Left kidney (tissue), 2 donors: ENCODE data around the gene DLX1. TPM values are rescaled to one million over a fixed set of nuclear protein-coding genes. Genes with fewer than 3 reads are reported as not detected.
"Not testable (repeated sequence)": the region's sequence is repeated elsewhere in the genome, so short reads cannot be mapped to it uniquely, and the experiment has no call there.

Source experiments
- DNase-seq: peaks from one replicate; pipeline ENCODE4 v3.0.0-alpha.2; 2013
- polyA plus RNA-seq: library from polyadenylated mRNA; unstranded; fragments of 120-200 nt; gene quantifications from one replicate; pipeline ENCODE4 v1.2.1, GENCODE V29; 2013; ENCODE audit not compliant: insufficient read length

DLX1 gene
- polyA plus RNA-seq, 1 donor, result 0.43 TPM

GRCh38 chr2:172114579-172114978 is 29.3 kb downstream of the DLX1 start:
- DNase-seq, result no peak

GRCh38 chr2:172116107-172116506 is 30.8 kb downstream of the DLX1 start:
- no peak for DNase-seq

GRCh38 chr2:172119089-172119488 is 33.8 kb downstream of the DLX1 start:
- DNase-seq, result no peak

- no peak for DNase-seq
Measured at GRCh38 chr2:172120118-172120517, 34.8 kb downstream of the DLX1 start.

DNA sequence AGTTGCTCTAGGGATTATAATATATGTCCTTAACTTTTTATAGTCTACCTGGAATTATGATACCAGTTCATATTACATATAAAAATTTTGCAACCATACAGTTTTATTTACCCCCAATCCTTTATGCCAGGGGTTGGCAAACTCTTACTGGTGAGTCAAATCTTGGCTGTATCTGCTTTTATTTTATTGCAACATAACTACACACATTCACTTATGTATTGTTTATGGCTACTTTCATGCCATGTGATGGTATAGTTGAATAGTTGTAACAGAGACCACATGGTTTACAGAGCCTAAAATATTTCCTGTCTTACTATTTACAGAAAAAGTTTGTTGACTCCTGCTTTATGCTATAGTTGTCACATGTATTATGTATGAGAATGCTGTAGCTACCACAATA is 43.2 kb downstream of the DLX1 start:
- DNase-seq, result no peak

DNA sequence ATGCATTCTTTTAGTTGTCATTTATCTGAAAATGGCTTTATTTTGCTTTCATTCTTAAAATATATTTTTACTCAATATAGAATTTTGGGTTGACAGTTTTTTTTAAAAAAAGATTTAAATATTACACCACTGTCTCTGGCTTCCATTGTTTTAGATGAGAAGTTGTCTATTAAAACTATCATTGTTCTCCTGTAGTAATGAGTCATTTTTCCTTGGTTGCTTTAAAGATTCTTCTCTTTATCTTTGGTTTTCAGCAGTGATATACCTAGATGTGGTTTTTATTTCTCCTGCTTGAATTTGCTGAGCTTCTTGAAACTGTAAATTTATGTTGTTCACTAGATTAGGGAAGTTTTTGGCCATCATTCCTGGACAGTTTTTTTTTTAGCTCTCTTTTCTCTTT is 44.1 kb downstream of the DLX1 start:
- no peak for DNase-seq

DNA sequence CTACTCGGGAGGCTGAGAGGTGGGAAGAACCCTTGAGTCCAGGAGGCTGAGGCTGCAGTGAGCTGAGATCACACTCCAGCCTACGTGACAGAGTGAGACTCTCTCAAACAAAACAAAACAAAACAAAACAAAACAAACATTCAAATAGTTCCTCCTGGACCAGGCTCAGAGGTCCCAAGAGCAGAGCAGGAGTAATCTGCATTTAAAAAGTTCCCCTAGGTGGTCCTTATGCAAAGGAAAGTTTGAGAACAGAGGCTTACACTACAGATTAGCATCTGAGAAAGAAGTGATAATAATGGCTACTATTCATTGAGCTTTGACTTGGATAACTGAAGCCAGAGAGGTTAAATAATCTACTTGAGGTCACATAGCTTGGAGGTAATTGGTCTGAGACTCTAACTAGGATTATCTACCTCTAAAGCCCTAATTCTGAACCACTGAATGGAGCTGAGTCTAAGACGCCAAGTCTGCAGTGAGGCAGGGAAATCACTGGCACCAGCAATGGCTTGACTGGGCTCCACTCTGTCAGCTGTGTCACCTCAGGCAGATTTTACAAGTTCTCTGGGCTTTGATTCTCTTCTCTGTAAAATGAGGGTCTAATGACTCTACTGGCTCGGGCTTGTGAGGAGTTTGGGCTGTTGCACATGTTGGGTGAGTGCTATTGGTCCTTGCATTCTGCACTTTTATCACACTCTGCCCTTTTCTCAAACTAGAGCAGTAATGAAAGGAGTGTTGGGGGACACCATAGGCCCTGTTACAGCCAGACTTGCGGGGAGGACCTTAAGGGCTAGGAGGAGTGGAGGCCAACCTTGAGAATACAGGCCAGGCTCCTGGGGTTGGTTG is 46.6 kb downstream of the DLX1 start:
- no peak for DNase-seq

GRCh38 chr2:172134270-172134669 is 49.0 kb downstream of the DLX1 start:
- DNase-seq, result no peak

- no peak for DNase-seq
Measured at GRCh38 chr2:172135446-172135845, 50.1 kb downstream of the DLX1 start.

GRCh38 chr2:172137109-172137508 is 51.8 kb downstream of the DLX1 start:
- DNase-seq, result no peak

DNA sequence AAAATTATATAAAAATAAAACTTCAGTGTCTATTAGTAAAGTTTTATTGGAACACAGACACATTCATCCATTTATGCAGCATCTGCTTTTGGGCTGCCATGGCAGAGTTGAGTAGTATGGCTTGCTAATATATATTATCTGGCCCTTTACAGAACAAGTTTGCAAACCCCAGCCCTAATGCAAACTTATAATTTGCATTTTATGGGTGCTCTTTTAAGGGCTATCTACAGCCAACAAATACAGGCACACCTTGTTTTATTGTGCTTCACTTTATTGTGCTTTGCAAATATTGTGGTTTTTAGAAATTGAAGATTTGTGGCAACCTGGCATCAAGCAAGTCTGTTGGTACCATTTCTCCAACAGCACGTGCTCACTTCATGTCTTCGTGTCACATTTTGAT is 52.6 kb downstream of the DLX1 start:
- DNase-seq, result no peak

- not testable (repeated sequence) for DNase-seq
Measured at GRCh38 chr2:172138727-172139126, 53.4 kb downstream of the DLX1 start.

Other genes starting within 250 kb of the DLX1 start
- gene SLC25A12, start 191.3 kb upstream of the DLX1 start, polyA plus RNA-seq, result 34.6 TPM
- gene HAT1, start 163.0 kb upstream of the DLX1 start, polyA plus RNA-seq, result 75.0 TPM
- 25.8 TPM for gene METAP1D, start 85.6 kb upstream of the DLX1 start, polyA plus RNA-seq
- not detected for gene DLX2, start 17.4 kb downstream of the DLX1 start, polyA plus RNA-seq